HepG2 (cell line): ENCODE measurements around the gene R3HDM4. TPM values are rescaled to one million over a fixed set of nuclear protein-coding genes. Genes with fewer than 3 reads are reported as not detected.
A peak's percentile ranks its signal among the peaks of the same experiment; 100 is the strongest.

Source experiments
- ATAC-seq: fragments of 200-7000 bp; cut with Tn5 transposase; 3 replicates; pipeline ENCODE4 v1.9.1; 2020; ENCODE audit warnings: mild to moderate bottlenecking, moderate library complexity
- BruUV-seq: library from RNA; stranded (reverse); fragments of 400-500 nt; replicated peaks from 2 replicates; lab custom pipeline; 2021; lab: Mats Ljungman, UMichigan
- CTCF ChIA-PET: fragments of 300-600 bp; formaldehyde crosslinking; extraction: SDS; loops from one replicate; lab custom pipeline; 2021; ENCODE audit warnings: low total read pairs, inconsistent platforms, low intra/inter-chr PET ratio; lab: Yijun Ruan, JAX
- POLR2A ChIA-PET: fragments of 350-600 bp; sonication (Branson Sonifier 250); formaldehyde crosslinking; loops from one replicate; lab custom pipeline; 2020; ENCODE audit warnings: antibody characterized with exemption, inconsistent platforms; lab: Yijun Ruan, JAX
- DNase-seq: peaks from one replicate; pipeline ENCODE4 v3.0.0-alpha.2; 2015; ENCODE audit warnings: low spot score
- FAIRE-seq: peaks from 3 replicates; lab custom pipeline; 2011; peaks lifted over from hg19 to GRCh38; lab: Jason Lieb, UNC
- H2AFZ ChIP-seq: one replicate; pipeline ENCODE4 v1.6.1; 2011; ENCODE audit warnings: low read length, inconsistent platforms
- H3K27ac ChIP-seq: fragments of 300-600 bp; 3 replicates; pipeline ENCODE4 v1.8.0; 2011; ENCODE audit warnings: mixed run types, mild to moderate bottlenecking, mixed read lengths, low read length, inconsistent platforms; ENCODE audit not compliant: insufficient read depth; ENCODE audit errors: extremely low read length
- H3K27me3 ChIP-seq, 2 experiments: fragments of 200-600 bp in 1 of 2; 2 replicates in 1 of 2; 3 replicates in 1 of 2; pipeline versions ENCODE4 v1.6.0 to v1.8.0; 2011; ENCODE audit warnings: low read length in 2 of 2, mild to moderate bottlenecking in 2 of 2, moderate library complexity in 2 of 2, inconsistent platforms in 1 of 2; ENCODE audit not compliant: insufficient read depth in 2 of 2, control insufficient read depth in 1 of 2
- H3K36me3 ChIP-seq, 2 experiments: fragments of 200-600 bp in 1 of 2; replicated peaks in 1 of 2; 2 replicates in 1 of 2; 3 replicates in 1 of 2; pipeline versions ENCODE4 v1.5.1 to v1.8.0; 2011; ENCODE audit warnings: low read length in 2 of 2, inconsistent platforms in 1 of 2; ENCODE audit not compliant: insufficient read depth in 2 of 2, control insufficient read depth in 1 of 2
- H3K4me1 ChIP-seq: 2 replicates; pipeline ENCODE4 v1.5.1; 2012; ENCODE audit warnings: low read length, inconsistent platforms; ENCODE audit not compliant: insufficient read depth
- H3K4me2 ChIP-seq: 2 replicates; pipeline ENCODE4 v1.6.0; 2011; ENCODE audit warnings: low read depth, low read length, inconsistent platforms
- H3K4me3 ChIP-seq, 3 experiments: fragments of 200-600 bp in 1 of 3; sonication (generic), shearing (Covaris generic) in 1 of 3; replicated peaks in 1 of 3; 2 replicates each; pipeline ENCODE4 v1.5.1; 2011 to 2016; ENCODE audit warnings: low read length in 3 of 3, inconsistent platforms in 2 of 3, low read depth in 2 of 3, mild to moderate bottlenecking in 2 of 3, control low read depth in 1 of 3, mixed read lengths in 1 of 3; ENCODE audit not compliant: insufficient read depth in 1 of 3
- H3K79me2 ChIP-seq: one replicate; pipeline ENCODE4 v1.6.1; 2011; ENCODE audit warnings: low read length, inconsistent platforms; ENCODE audit not compliant: insufficient read depth
- H3K9ac ChIP-seq: 2 replicates; pipeline ENCODE4 v1.6.0; 2011; ENCODE audit warnings: mild to moderate bottlenecking, low read depth, low read length, inconsistent platforms; ENCODE audit not compliant: insufficient read depth
- H3K9me3 ChIP-seq: 2 replicates; pipeline ENCODE4 v1.5.1; 2012; ENCODE audit warnings: mild to moderate bottlenecking, low read length
- H4K20me1 ChIP-seq: 2 replicates; pipeline ENCODE4 v1.6.0; 2011; ENCODE audit warnings: inconsistent platforms, mild to moderate bottlenecking, low read length, moderate library complexity; ENCODE audit not compliant: insufficient read depth
- ATF6 ChIP-seq: sonication (generic); formaldehyde crosslinking; conservative IDR thresholded peaks from 2 replicates; pipeline ENCODE4 v1.4.0; 2020; ENCODE audit warnings: missing genetic modification reagents
- EP300 ChIP-seq, 3 experiments: sonication (generic) in 1 of 3; formaldehyde crosslinking in 1 of 3; IDR thresholded peaks; 2 replicates each; pipeline versions ENCODE4 v1.5.1 to v1.6.1; 2011 to 2020; ENCODE audit warnings: low read depth in 2 of 3, low read length in 2 of 3, borderline replicate concordance in 1 of 3, improper control_type of control experiment in 1 of 3, mild to moderate bottlenecking in 1 of 3, missing genetic modification reagents in 1 of 3, moderate library complexity in 1 of 3
- FLYWCH1 ChIP-seq: sonication (generic); formaldehyde crosslinking; IDR thresholded peaks from 2 replicates; pipeline ENCODE4 v1.8.1; 2023; ENCODE audit warnings: mild to moderate bottlenecking, missing genetic modification reagents
- GABPA ChIP-seq, 2 experiments: IDR thresholded peaks; 2 replicates each; pipeline ENCODE4 v1.6.1; 2011 to 2016; ENCODE audit warnings: low read depth in 2 of 2, low read length in 1 of 2, missing biosample characterization in 1 of 2, missing genetic modification characterization in 1 of 2
- IRF1 ChIP-seq: sonication (generic); formaldehyde crosslinking; IDR thresholded peaks from 2 replicates; pipeline ENCODE4 v1.4.0; 2020; ENCODE audit warnings: low read depth, mild to moderate bottlenecking, missing genetic modification reagents
- KDM2A ChIP-seq: sonication (generic); formaldehyde crosslinking; IDR thresholded peaks from 2 replicates; pipeline ENCODE4 v1.4.0; 2020; ENCODE audit warnings: low read depth, missing genetic modification reagents, borderline replicate concordance
- TBL1XR1 ChIP-seq: fragments of 150-350 bp; IDR thresholded peaks from 2 replicates; pipeline ENCODE4 v1.6.1; 2014; ENCODE audit warnings: borderline replicate concordance, low read length; ENCODE audit not compliant: partially characterized antibody
- XRCC5 ChIP-seq: fragments of 200-400 bp; formaldehyde crosslinking; optimal IDR thresholded peaks from 2 replicates; pipeline ENCODE3; 2017; ENCODE audit warnings: mild to moderate bottlenecking, low read length
- ZNF124 ChIP-seq: sonication (generic); formaldehyde crosslinking; IDR thresholded peaks from 2 replicates; pipeline ENCODE4 v1.4.0; 2020; ENCODE audit warnings: missing genetic modification reagents
- ZNF256 ChIP-seq: sonication (generic); formaldehyde crosslinking; conservative IDR thresholded peaks from 2 replicates; pipeline ENCODE4 v1.4.0; 2020; ENCODE audit warnings: missing genetic modification reagents
- ZNF260 ChIP-seq: sonication (generic); formaldehyde crosslinking; IDR thresholded peaks from 2 replicates; pipeline ENCODE4 v1.4.0; 2020; ENCODE audit warnings: missing genetic modification reagents, low read depth, mild to moderate bottlenecking, borderline replicate concordance
- ZNF343 ChIP-seq: sonication (generic); formaldehyde crosslinking; IDR thresholded peaks from 2 replicates; pipeline ENCODE4 v1.4.0; 2020; ENCODE audit warnings: mild to moderate bottlenecking, missing genetic modification reagents
- ZNF704 ChIP-seq: sonication (generic); formaldehyde crosslinking; IDR thresholded peaks from 2 replicates; pipeline ENCODE4 v1.8.1; 2023; ENCODE audit warnings: mild to moderate bottlenecking, inconsistent platforms, moderate library complexity, missing genetic modification reagents, borderline replicate concordance
- ZSCAN12 ChIP-seq: sonication (generic); formaldehyde crosslinking; IDR thresholded peaks from 2 replicates; pipeline ENCODE4 v1.9.0; 2021; ENCODE audit warnings: mild to moderate bottlenecking, missing genetic modification reagents
- WGBS: methylation state at CpG from one replicate; pipeline ENCODE4 v1.1.6; 2017; ENCODE audit warnings: low lambda C conversion rate; 5-methylcytosine and 5-hydroxymethylcytosine counted together
- in situ Hi-C: cut with HindIII; loops from 2 replicates; pipeline ENCODE4 v1.10.0; 2017; ENCODE audit warnings: low pct_unique_long_range_greater_than_20kb; ENCODE audit not compliant: extremely low pct_ligation_motif_present
- intact Hi-C: fragments of 100-400 bp; cut with micrococcal nuclease; formaldehyde crosslinking; loops from one replicate; pipeline ENCODE4 v1.10.0; 2022; ENCODE audit not compliant: unreplicated experiment
- polyA plus RNA-seq, 8 experiments: library from polyadenylated mRNA; depleted of rRNA in 3 of 8; stranded (reverse) in 7 of 8; unstranded in 1 of 8; fragments of >200 nt; fragmentation: Illumina TruSeq in 4 of 8; extraction: Trizol in 4 of 8; gene quantifications; 2 replicates each; pipeline versions ENCODE4 v1.2.1 to v1.2.3, GENCODE V29; 2011 to 2016; ENCODE audit warnings: low read depth in 4 of 8, missing spikeins in 1 of 8, mixed read lengths in 1 of 8; ENCODE audit not compliant: insufficient read depth in 1 of 8
- total RNA-seq, 5 experiments: library from RNA; depleted of rRNA; stranded (reverse); fragments of >200 nt; fragmentation: Illumina TruSeq; extraction: Trizol; gene quantifications; 2 replicates each; pipeline ENCODE4 v1.2.3, GENCODE V29; 2016; ENCODE audit warnings: low read depth in 1 of 5

R3HDM4 gene
- total and polyA plus RNA-seq, 2 of the 13 experiments (the other 11 are each of a cell fraction or from before 2014, with no cell fraction given), result 26.2 to 26.9 TPM

- H3K27me3 ChIP-seq, result no peaks in the 10 kb centered on the region
Measured at GRCh38 chr19:896999-897398, 16.0 kb downstream of the R3HDM4 start.

GRCh38 chr19:896434-896833 lies 16.6 kb downstream of the R3HDM4 start:
- no peaks in the 10 kb centered on the region for H3K4me1 ChIP-seq
- intact Hi-C loops, result no loop called here
- DNase-seq (no peak), FAIRE-seq (no peak), ATAC-seq (no peak)
- H3K9me3 ChIP-seq, result no peaks in the 10 kb centered on the region
- H3K4me2 ChIP-seq, result no peak overlapping the region
- H3K27me3 ChIP-seq, result no peaks in the 10 kb centered on the region
- H3K27ac ChIP-seq, result no peak overlapping the region
- H3K36me3 ChIP-seq, result peaks cover 4 to 15% of the 10 kb centered on the region in 2 experiments; a peak in 4 of 5 replicates
- BruUV-seq, result no TSS peak
- CTCF ChIA-PET, result no interaction called here
- H3K4me3 ChIP-seq, result no peak overlapping the region
- in situ Hi-C loops, result no loop called here
- POLR2A ChIA-PET, result interaction anchor here (1.1 kb wide), 1 partner anchor 144 kb away, joined by 3 read pairs; no protein-coding TSS in a partner anchor
- peaks cover 6% of the 10 kb centered on the region for H3K79me2 ChIP-seq
- H3K9ac ChIP-seq, result no peak overlapping the region
- H2AFZ ChIP-seq, result no peak overlapping the region
- no peaks in the 10 kb centered on the region for H4K20me1 ChIP-seq
- 93% methylated on average over 9 of the region's 10 CpGs for WGBS
- TF ChIP-seq XRCC5 (no peak), ZNF256 (CRISPR knock-in tag) (no peak), TBL1XR1 (no peak), ZSCAN12 (CRISPR knock-in tag) (no peak), ATF6 (CRISPR knock-in tag) (no peak), ZNF343 (CRISPR knock-in tag) (no peak), GABPA (IDR thresholded peaks at IDR 0.05; ENCODE audit: low read depth, low read length) (no peak), GABPA (CRISPR knock-in tag; IDR thresholded peaks at IDR 0.05; ENCODE audit: low read depth) (no peak), ZNF124 (no peak), ZNF260 (no peak), FLYWCH1 (CRISPR knock-in tag) (no peak)

More at GRCh38 chr19:896999-897398, 16.0 kb downstream of the R3HDM4 start:
- Histone ChIP-seq H3K79me2 (peaks cover 6% of the 10 kb centered on the region), H4K20me1 (no peaks in the 10 kb centered on the region), H3K4me1 (no peaks in the 10 kb centered on the region), H3K27ac (no peak overlapping the region), H2AFZ (no peak overlapping the region), H3K4me2 (no peak overlapping the region), H3K36me3 (peaks cover 5 to 15% of the 10 kb centered on the region in 2 experiments; a peak in 4 of 5 replicates), H3K9ac (no peak overlapping the region)
- ATAC-seq (no peak), FAIRE-seq (no peak), DNase-seq (no peak)
- POLR2A ChIA-PET, result no interaction called here
- 94% methylated on average over 11 of the region's 11 CpGs for WGBS
- BruUV-seq, result TSS peak; percentile 64
- no peak for TF ChIP-seq KDM2A (CRISPR knock-in tag)
- no peak for TF ChIP-seq ZNF704 (CRISPR knock-in tag)
- TF ChIP-seq IRF1 (CRISPR knock-in tag), result no peak
- TF ChIP-seq EP300 (IDR thresholded peaks at IDR 0.05; ENCODE audit: low read depth in 2 of 2, low read length in 2 of 2), result no peak
- TF ChIP-seq EP300 (CRISPR knock-in tag; IDR thresholded peaks at IDR 0.05; ENCODE audit: borderline replicate concordance), result no peak
- TF ChIP-seq, all 625 proteins: peak for 0
- Histone ChIP-seq H3K9me3 (no peaks in the 10 kb centered on the region), H3K4me3 (no peak overlapping the region)
- intact Hi-C loops (no loop called here), in situ Hi-C loops (no loop called here)
- CTCF ChIA-PET, result no interaction called here
